ENCODE measurements around the gene MAP3K7CL.

The MAP3K7CL gene

GRCh38 chr21:29194342-29194741 lies 63.9 kb downstream of the MAP3K7CL start:
- TF ChIP-seq, protein P1, sequence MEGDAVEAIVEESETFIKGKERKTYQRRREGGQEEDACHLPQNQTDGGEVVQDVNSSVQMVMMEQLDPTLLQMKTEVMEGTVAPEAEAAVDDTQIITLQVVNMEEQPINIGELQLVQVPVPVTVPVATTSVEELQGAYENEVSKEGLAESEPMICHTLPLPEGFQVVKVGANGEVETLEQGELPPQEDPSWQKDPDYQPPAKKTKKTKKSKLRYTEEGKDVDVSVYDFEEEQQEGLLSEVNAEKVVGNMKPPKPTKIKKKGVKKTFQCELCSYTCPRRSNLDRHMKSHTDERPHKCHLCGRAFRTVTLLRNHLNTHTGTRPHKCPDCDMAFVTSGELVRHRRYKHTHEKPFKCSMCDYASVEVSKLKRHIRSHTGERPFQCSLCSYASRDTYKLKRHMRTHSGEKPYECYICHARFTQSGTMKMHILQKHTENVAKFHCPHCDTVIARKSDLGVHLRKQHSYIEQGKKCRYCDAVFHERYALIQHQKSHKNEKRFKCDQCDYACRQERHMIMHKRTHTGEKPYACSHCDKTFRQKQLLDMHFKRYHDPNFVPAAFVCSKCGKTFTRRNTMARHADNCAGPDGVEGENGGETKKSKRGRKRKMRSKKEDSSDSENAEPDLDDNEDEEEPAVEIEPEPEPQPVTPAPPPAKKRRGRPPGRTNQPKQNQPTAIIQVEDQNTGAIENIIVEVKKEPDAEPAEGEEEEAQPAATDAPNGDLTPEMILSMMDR (IDR thresholded peaks at IDR 0.05; ENCODE audit: low read depth, low read length): no peak
- TF ChIP-seq MYC (IDR thresholded peaks at IDR 0.05; ENCODE audit: low read depth, low read length) (no peak), MAX (IDR thresholded peaks at IDR 0.05; ENCODE audit: low read depth, low read length) (no peak), POLR2A (IDR thresholded peaks at IDR 0.05; ENCODE audit: extremely low read depth, insufficient read length) (no peak)
- H3K4me3 ChIP-seq (ENCODE audit: low read depth, low read length): no peak overlapping the region
- DNase-seq (ENCODE audit: low read depth): no peak

- no peak overlapping the region for H3K4me3 ChIP-seq (ENCODE audit: low read depth, low read length)
- TF ChIP-seq MAX (IDR thresholded peaks at IDR 0.05; ENCODE audit: low read depth, low read length) (no peak), MYC (IDR thresholded peaks at IDR 0.05; ENCODE audit: low read depth, low read length) (no peak), POLR2A (IDR thresholded peaks at IDR 0.05; ENCODE audit: extremely low read depth, insufficient read length) (no peak)
- TF ChIP-seq, protein P1 (IDR thresholded peaks at IDR 0.05; ENCODE audit: low read depth, low read length): no peak
- no peak for DNase-seq (ENCODE audit: low read depth)
These were observed 64.4 kb downstream of the MAP3K7CL start for GRCh38 chr21:29194847-29195246.

- peak; percentile 95 for DNase-seq (ENCODE audit: low read depth)
- TF ChIP-seq POLR2A (IDR thresholded peaks at IDR 0.05; ENCODE audit: extremely low read depth, insufficient read length): no peak
- 0 out of 2 replicates have a peak, but pooled peaks have one; percentile 19 for TF ChIP-seq MAX (IDR thresholded peaks at IDR 0.05; ENCODE audit: low read depth, low read length)
- TF ChIP-seq, protein P1 (IDR thresholded peaks at IDR 0.05; ENCODE audit: low read depth, low read length): peak; percentile 63
- peak; percentile 20; the same call in 1 of the 2 replicates for TF ChIP-seq MYC (IDR thresholded peaks at IDR 0.05; ENCODE audit: low read depth, low read length)
- peak overlapping the region; percentile 41 for H3K4me3 ChIP-seq (ENCODE audit: low read depth, low read length)
These were observed 65.7 kb downstream of the MAP3K7CL start for GRCh38 chr21:29195981-29196669.

- H3K4me3 ChIP-seq (ENCODE audit: low read depth, low read length): no peak overlapping the region
- no peak for DNase-seq (ENCODE audit: low read depth)
- TF ChIP-seq MAX (IDR thresholded peaks at IDR 0.05; ENCODE audit: low read depth, low read length): no peak
- TF ChIP-seq, protein P1 (IDR thresholded peaks at IDR 0.05; ENCODE audit: low read depth, low read length): no peak
- TF ChIP-seq POLR2A (IDR thresholded peaks at IDR 0.05; ENCODE audit: extremely low read depth, insufficient read length): no peak
- no peak for TF ChIP-seq MYC (IDR thresholded peaks at IDR 0.05; ENCODE audit: low read depth, low read length)
These were observed 66.3 kb downstream of the MAP3K7CL start for GRCh38 chr21:29196670-29197191.

DNA sequence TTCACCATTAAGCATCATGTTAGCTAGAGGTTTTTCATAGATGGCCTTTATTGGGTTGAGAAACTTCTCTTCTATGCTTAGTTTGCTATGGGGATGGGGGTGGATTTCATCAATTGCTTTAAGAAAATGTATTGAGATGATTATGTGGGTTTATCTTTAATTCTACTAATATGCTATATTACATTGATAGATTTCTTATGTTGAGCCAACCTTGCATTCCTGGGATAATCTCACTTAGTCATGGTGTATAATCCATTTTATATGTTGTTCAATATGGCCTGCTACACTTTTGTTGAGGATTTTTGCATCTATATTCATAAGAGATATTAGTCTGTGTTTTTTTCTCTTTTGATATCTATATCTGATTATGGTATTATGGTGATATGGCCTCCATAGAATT lies 70.7 kb downstream of the MAP3K7CL start:
- no peak for DNase-seq (ENCODE audit: low read depth)
- no peak overlapping the region for H3K4me3 ChIP-seq (ENCODE audit: low read depth, low read length)
- TF ChIP-seq, protein P1 (IDR thresholded peaks at IDR 0.05; ENCODE audit: low read depth, low read length): no peak
- TF ChIP-seq MYC (IDR thresholded peaks at IDR 0.05; ENCODE audit: low read depth, low read length) (no peak), POLR2A (IDR thresholded peaks at IDR 0.05; ENCODE audit: extremely low read depth, insufficient read length) (no peak), MAX (IDR thresholded peaks at IDR 0.05; ENCODE audit: low read depth, low read length) (no peak)

Data from NB4 (cell line).